Measurements from ENCODE around the gene TBC1D2B.

DNA sequence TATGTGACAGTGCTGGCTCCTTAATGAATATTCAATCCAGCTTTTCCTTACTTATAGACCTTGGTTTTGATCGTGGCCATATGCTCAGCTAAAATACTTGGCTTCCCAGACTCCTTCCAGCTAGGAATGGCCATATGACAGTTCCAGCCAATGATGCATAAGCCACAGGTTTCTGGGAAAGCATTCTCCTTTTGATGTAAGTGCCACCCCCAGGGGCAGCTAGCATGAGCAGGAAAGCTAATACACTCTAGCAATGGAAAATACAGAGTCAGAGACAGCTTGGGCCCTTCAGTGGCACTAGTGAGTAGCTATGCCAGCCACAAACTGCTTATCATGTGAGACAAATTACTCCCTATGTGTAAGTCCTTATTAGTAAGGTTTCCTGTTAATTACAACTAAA is 26.7 kb downstream of the TBC1D2B start:
- TF ChIP-seq, protein P1, sequence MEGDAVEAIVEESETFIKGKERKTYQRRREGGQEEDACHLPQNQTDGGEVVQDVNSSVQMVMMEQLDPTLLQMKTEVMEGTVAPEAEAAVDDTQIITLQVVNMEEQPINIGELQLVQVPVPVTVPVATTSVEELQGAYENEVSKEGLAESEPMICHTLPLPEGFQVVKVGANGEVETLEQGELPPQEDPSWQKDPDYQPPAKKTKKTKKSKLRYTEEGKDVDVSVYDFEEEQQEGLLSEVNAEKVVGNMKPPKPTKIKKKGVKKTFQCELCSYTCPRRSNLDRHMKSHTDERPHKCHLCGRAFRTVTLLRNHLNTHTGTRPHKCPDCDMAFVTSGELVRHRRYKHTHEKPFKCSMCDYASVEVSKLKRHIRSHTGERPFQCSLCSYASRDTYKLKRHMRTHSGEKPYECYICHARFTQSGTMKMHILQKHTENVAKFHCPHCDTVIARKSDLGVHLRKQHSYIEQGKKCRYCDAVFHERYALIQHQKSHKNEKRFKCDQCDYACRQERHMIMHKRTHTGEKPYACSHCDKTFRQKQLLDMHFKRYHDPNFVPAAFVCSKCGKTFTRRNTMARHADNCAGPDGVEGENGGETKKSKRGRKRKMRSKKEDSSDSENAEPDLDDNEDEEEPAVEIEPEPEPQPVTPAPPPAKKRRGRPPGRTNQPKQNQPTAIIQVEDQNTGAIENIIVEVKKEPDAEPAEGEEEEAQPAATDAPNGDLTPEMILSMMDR (IDR thresholded peaks at IDR 0.05; ENCODE audit: low read length) = no peak
- no peak for TF ChIP-seq EZH2 (optimal IDR thresholded peaks at IDR 0.05; ENCODE audit: low read depth, low read length)
